Transverse colon (tissue), 4 donors: ENCODE measurements around the gene RNF26. TPM values are rescaled to one million over a fixed set of nuclear protein-coding genes. Genes with fewer than 3 reads are reported as not detected.
A peak's percentile ranks its signal among the peaks of the same experiment; 100 is the strongest.

Experiments
- DNase-seq: peaks from one replicate; pipeline ENCODE4 v3.0.0-alpha.2; 2019
- H3K27ac ChIP-seq, 4 donors: fragments of 200-600 bp; sonication (generic); 2 replicates each; pipeline ENCODE4 v1.5.1; 2016 to 2018; ENCODE audit warnings: inconsistent platforms in 4 of 4
- H3K27me3 ChIP-seq: fragments of 200-600 bp; sonication (generic); 2 replicates; pipeline ENCODE4 v1.5.1; 2017; ENCODE audit warnings: inconsistent platforms
- H3K36me3 ChIP-seq, 4 donors: fragments of 200-600 bp; sonication (generic); 2 replicates each; pipeline ENCODE4 v1.5.1; 2017 to 2019; ENCODE audit warnings: inconsistent platforms in 4 of 4
- H3K4me1 ChIP-seq, 4 donors: fragments of 200-600 bp; sonication (generic); 2 replicates each; pipeline ENCODE4 v1.5.1; 2017 to 2020; ENCODE audit warnings: inconsistent platforms in 4 of 4
- H3K4me3 ChIP-seq, 4 donors: fragments of 200-600 bp; sonication (generic); 1 replicate in 1 of 4; 2 replicates in 3 of 4; pipeline versions ENCODE4 v1.5.1 to v1.6.1; 2017 to 2019; ENCODE audit warnings: inconsistent platforms in 4 of 4
- H3K9me3 ChIP-seq, 2 donors: fragments of 200-600 bp; sonication (generic); 2 replicates each; pipeline ENCODE4 v1.5.1; 2017 to 2019; ENCODE audit warnings: inconsistent platforms in 2 of 2
- CTCF ChIP-seq, 5 experiments: fragments of 200-600 bp in 3 of 5; fragments of 450-650 bp in 2 of 5; sonication (generic) in 3 of 5; IDR thresholded peaks; 1 replicate in 2 of 5; 2 replicates in 3 of 5; pipeline ENCODE4 v1.5.1; 2016 to 2017; ENCODE audit warnings: antibody characterized with exemption in 5 of 5, inconsistent platforms in 3 of 5, mild to moderate bottlenecking in 2 of 5, moderate library complexity in 1 of 5
- EP300 ChIP-seq: sonication (generic); formaldehyde crosslinking; IDR thresholded peaks from one replicate; pipeline ENCODE4 v1.6.1; 2017; ENCODE audit warnings: antibody characterized with exemption, low read depth
- POLR2A ChIP-seq: fragments of 450-650 bp; IDR thresholded peaks from one replicate; pipeline ENCODE4 v1.6.1; 2016; ENCODE audit warnings: antibody characterized with exemption, mild to moderate bottlenecking, moderate library complexity
- POLR2AphosphoS5 ChIP-seq, 3 donors: sonication (generic); formaldehyde crosslinking; IDR thresholded peaks; one replicate each; pipeline ENCODE4 v1.6.1; 2016; ENCODE audit warnings: antibody characterized with exemption in 3 of 3
- WGBS, 2 donors: methylation state at CpG; one replicate each; pipeline ENCODE4 v1.1.5; 2018; ENCODE audit warnings: low coverage in 1 of 2; 5-methylcytosine and 5-hydroxymethylcytosine counted together
- in situ Hi-C, 4 donors: fragments of 200-750 bp; cut with MboI; loops; one replicate each; pipeline versions ENCODE4 v1.15.0 to v1.15.1; 2017; ENCODE audit warnings: low sequenced_read_pairs in 3 of 4, low pct_ligation_motif_present in 1 of 4, low pct_unique_long_range_greater_than_20kb in 1 of 4
- intact Hi-C: fragments of 100-400 bp; cut with DNase I; formaldehyde crosslinking; loops from one replicate; pipeline ENCODE4 v1.15.1; 2023; ENCODE audit warnings: low total_unique reads
- total RNA-seq, 4 donors: library from RNA; depleted of rRNA; stranded (reverse); fragments of >200 nt; gene quantifications; one replicate each; pipeline ENCODE4 v1.1.0, GENCODE V29; 2016

RNF26 gene
- total RNA-seq, 4 donors from 2014 or later = 10.0 to 27.3 (median 13.9) TPM

GRCh38 chr11:119357074-119357473, 22.7 kb downstream of the RNF26 start:
- H3K9me3 ChIP-seq = no peaks in the 10 kb centered on the region
- intact Hi-C loops (loop anchor here (5.0 kb wide), 1 partner anchor 115 kb away; no protein-coding TSS in a partner anchor), in situ Hi-C loops (loop anchor here in 3 of 4 donors (5.0 to 10.0 kb wide), 2 partner anchors 115 to 118 kb away; no protein-coding TSS in a partner anchor)
- H3K27ac ChIP-seq = peak overlapping the region; percentile 48 to 77 (median 72)
- peak overlapping the region in 3 of 4 donors; percentile 37 to 59 (median 41) for H3K4me3 ChIP-seq
- WGBS, 2 donors = 38% methylated on average over 13 of the region's 13 CpGs; no CpG with 5 or more reads in 1 of the 2 donors
- no peak for DNase-seq
- TF ChIP-seq POLR2AphosphoS5 (IDR thresholded peaks at IDR 0.05) = no peak
- TF ChIP-seq CTCF (IDR thresholded peaks at IDR 0.05) = no peak
- TF ChIP-seq EP300 = no peak
- TF ChIP-seq POLR2A = no peak
- H3K4me1 ChIP-seq = peaks cover 7 to 32% (median 16%) of the 10 kb centered on the region in 4 donors
- peaks cover 7% of the 10 kb centered on the region for H3K27me3 ChIP-seq
- H3K36me3 ChIP-seq = no peaks in the 10 kb centered on the region

GRCh38 chr11:119359365-119360214, 25.3 kb downstream of the RNF26 start:
- no peak for DNase-seq
- TF ChIP-seq POLR2A = no peak
- TF ChIP-seq CTCF (IDR thresholded peaks at IDR 0.05) = no peak
- TF ChIP-seq EP300 = no peak
- no peak for TF ChIP-seq POLR2AphosphoS5 (IDR thresholded peaks at IDR 0.05)
- H3K9me3 ChIP-seq = no peaks in the 10 kb centered on the region
- intact Hi-C loops (loop anchor here (5.0 kb wide), 1 partner anchor 113 kb away; no protein-coding TSS in a partner anchor), in situ Hi-C loops (loop anchor here in 3 of 4 donors (5.0 to 10.0 kb wide), 2 partner anchors 113 to 115 kb away; no protein-coding TSS in a partner anchor)
- H3K27me3 ChIP-seq = peaks cover 21% of the 10 kb centered on the region
- H3K36me3 ChIP-seq = no peaks in the 10 kb centered on the region
- WGBS, 2 donors = 75 to 100% methylated on average over 1 to 10 of the region's 10 CpGs
- H3K4me1 ChIP-seq = peaks cover 13 to 43% (median 31%) of the 10 kb centered on the region in 4 donors
- no peak overlapping the region for H3K27ac ChIP-seq
- H3K4me3 ChIP-seq = no peak overlapping the region

GRCh38 chr11:119361056-119361787, 26.9 kb downstream of the RNF26 start:
- Histone ChIP-seq H3K9me3 (no peaks in the 10 kb centered on the region), H3K36me3 (no peaks in the 10 kb centered on the region), H3K4me3 (peak overlapping the region in 1 of 4 donors; percentile 4), H3K27me3 (peaks cover 14% of the 10 kb centered on the region), H3K27ac (peak overlapping the region; percentile 33 to 86 (median 82)), H3K4me1 (peaks cover 16 to 54% (median 45%) of the 10 kb centered on the region in 4 donors)
- WGBS, 2 donors = 13 to 43% methylated on average over 3 to 8 of the region's 8 CpGs
- intact Hi-C loops (no loop called here), in situ Hi-C loops (no loop called here)
- DNase-seq = no peak
- TF ChIP-seq POLR2AphosphoS5 (IDR thresholded peaks at IDR 0.05) = no peak
- no peak for TF ChIP-seq EP300
- no peak for TF ChIP-seq POLR2A
- no peak for TF ChIP-seq CTCF (IDR thresholded peaks at IDR 0.05)
